Astrocyte of the spinal cord (primary cell): Measurements from ENCODE around the gene VGLL3.
"Not testable (repeated sequence)": the region's sequence is repeated elsewhere in the genome, so short reads cannot be mapped to it uniquely, and the experiment has no call there.

Experiments used
- DNase-seq: peaks from one replicate; pipeline ENCODE4 v3.0.0; 2011; ENCODE audit warnings: low read depth, low spot score
- H3K4me3 ChIP-seq: 2 replicates; pipeline ENCODE4 v1.5.1; 2011; ENCODE audit warnings: low read depth, mild to moderate bottlenecking, low read length, moderate library complexity
- CTCF ChIP-seq: IDR thresholded peaks from 2 replicates; pipeline ENCODE4 v1.5.1; 2012; ENCODE audit warnings: low read depth, mild to moderate bottlenecking, low read length, inconsistent platforms
- in situ Hi-C: cut with HindIII; loops from 2 replicates; pipeline ENCODE4 v1.10.0; 2017; ENCODE audit warnings: low sequenced_read_pairs

VGLL3 gene

GRCh38 chr3:86990734-86991481, at the start of gene VGLL3:
Gene VGLL3, minus strand, starts transcription at chr3:86991149. Its CDS starts 406 bp downstream, at chr3:86990743.
- peak; percentile 34 for TF ChIP-seq CTCF
- H3K4me3 ChIP-seq, result peak within 1 kb of the TSS; percentile 85
- peak; percentile 94 for DNase-seq
- in situ Hi-C loops, result no loop called here

GRCh38 chr3:87037652-87038051, 46.7 kb upstream of the VGLL3 start:
- TF ChIP-seq CTCF, result no peak

GRCh38 chr3:87036671-87037070, 45.7 kb upstream of the VGLL3 start:
- no peak for DNase-seq
- in situ Hi-C loops, result no loop called here
- H3K4me3 ChIP-seq, result no peak overlapping the region
- TF ChIP-seq CTCF, result no peak

More at GRCh38 chr3:87037652-87038051, 46.7 kb upstream of the VGLL3 start:
- no peak overlapping the region for H3K4me3 ChIP-seq
- no peak for DNase-seq
- in situ Hi-C loops, result no loop called here

GRCh38 chr3:87035339-87035738, 44.4 kb upstream of the VGLL3 start:
- no peak for TF ChIP-seq CTCF
- in situ Hi-C loops, result no loop called here
- no peak overlapping the region for H3K4me3 ChIP-seq
- no peak for DNase-seq

- TF ChIP-seq CTCF, result no peak
- no peak for DNase-seq
- no peak overlapping the region for H3K4me3 ChIP-seq
- in situ Hi-C loops, result no loop called here
Observed at GRCh38 chr3:87033205-87033604, 42.3 kb upstream of the VGLL3 start.

GRCh38 chr3:87025661-87026645, 35.0 kb upstream of the VGLL3 start:
- TF ChIP-seq CTCF, result no peak
- DNase-seq, result no peak
- H3K4me3 ChIP-seq, result no peak overlapping the region
- in situ Hi-C loops, result no loop called here

- in situ Hi-C loops, H3K4me3 ChIP-seq, DNase-seq: not testable (repeated sequence)
Observed at GRCh38 chr3:87017370-87017769, 26.4 kb upstream of the VGLL3 start.
